IPS-18c (cell line): ENCODE measurements around the gene RNGTT.
"Not testable (repeated sequence)": the region's sequence is repeated elsewhere in the genome, so short reads cannot be mapped to it uniquely, and the experiment has no call there.

ENCODE experiments used
- H3K4me3 ChIP-seq: 2 replicates; pipeline ENCODE4 v1.7.0; 2013; ENCODE audit warnings: low read depth, mild to moderate bottlenecking, low read length, moderate library complexity; ENCODE audit not compliant: insufficient read depth
- H3K9me3 ChIP-seq: one replicate; pipeline ENCODE4 v1.6.1; 2013; ENCODE audit warnings: mild to moderate bottlenecking, low read length, moderate library complexity; ENCODE audit not compliant: control insufficient read depth, insufficient read depth

RNGTT gene

DNA sequence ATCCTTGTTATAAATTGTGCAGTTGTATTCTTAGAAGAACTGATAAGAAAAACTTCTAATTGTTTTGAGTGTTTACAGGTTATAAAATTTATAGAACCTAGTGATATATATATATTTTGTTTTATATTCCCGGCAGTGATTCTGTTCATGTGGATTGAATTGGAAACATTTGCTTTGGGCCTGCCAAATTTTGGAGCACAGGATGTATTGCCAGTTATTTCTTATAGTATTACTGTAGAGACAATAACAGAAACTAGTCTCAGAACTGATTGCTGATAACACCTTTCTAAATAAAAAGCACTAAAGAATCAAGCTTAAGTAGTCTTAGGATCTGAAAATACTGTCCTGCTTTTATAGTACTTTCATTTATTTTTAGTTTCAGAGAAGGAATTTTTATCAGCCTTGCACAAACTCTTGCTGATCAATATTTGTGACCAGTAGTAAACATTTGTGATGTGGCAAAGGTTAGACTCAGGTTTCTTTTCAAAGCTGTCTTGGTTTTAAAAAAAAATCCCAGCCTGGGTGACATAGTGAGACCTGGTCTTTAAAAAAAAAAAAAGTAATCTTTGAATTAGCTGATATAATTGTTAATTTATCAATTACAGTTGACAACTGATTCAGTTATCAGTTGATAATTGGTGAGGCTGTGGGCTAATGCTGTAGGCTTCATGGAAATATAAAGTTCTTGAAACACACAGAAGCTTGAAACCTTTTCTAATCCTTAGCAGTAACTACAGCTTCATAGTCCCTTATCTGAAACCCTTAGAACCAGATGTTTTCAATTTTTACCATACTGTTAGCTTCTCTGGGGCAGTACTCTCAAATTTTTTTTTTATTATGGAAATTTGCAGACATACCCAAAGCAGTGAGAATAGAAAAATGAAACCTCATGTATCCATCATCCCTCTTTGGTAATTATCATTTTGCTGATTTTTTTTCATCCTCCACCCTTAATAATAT, 42.4 kb downstream of the RNGTT start:
- H3K9me3 ChIP-seq, result no peaks in the 10 kb centered on the region
- H3K4me3 ChIP-seq, result no peak overlapping the region

DNA sequence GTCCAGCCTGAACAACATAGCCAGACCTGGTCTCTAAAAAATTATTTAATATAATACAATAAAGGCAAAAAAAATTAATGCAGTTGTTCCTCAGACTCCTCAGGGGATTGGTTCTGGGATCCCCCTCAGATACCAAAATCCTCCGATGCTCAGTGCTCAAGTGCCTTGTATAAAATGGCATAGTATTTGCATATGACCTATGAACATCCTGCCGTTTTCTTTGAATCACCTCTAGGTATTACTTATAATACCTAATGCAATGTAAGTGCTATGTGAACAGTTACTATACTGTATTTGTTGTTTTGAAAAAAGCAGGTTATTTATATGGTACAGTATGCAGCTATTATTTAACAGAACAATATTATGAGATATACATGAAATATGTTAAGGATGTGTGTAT, 43.3 kb downstream of the RNGTT start:
- Histone ChIP-seq H3K9me3 (no peaks in the 10 kb centered on the region), H3K4me3 (no peak overlapping the region)

DNA sequence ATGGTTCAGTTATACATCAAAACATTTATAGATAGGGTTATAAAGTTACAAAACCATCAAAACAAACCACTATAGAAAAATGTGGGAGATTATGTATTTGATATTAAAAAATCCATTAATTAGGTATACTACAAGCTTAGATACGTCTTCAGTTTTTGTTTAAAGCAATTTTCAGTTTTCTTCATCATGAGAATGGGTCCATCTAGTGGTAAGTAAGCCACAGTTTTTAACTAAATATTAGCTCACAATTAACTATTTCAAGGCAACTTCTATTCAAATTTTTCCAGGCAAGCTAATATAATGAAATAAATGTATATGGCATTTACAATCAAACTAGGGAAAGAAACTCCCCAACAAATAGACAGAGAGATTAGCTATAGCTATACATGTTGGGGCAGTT, 44.4 kb downstream of the RNGTT start:
- no peak overlapping the region for H3K4me3 ChIP-seq
- no peaks in the 10 kb centered on the region for H3K9me3 ChIP-seq

DNA sequence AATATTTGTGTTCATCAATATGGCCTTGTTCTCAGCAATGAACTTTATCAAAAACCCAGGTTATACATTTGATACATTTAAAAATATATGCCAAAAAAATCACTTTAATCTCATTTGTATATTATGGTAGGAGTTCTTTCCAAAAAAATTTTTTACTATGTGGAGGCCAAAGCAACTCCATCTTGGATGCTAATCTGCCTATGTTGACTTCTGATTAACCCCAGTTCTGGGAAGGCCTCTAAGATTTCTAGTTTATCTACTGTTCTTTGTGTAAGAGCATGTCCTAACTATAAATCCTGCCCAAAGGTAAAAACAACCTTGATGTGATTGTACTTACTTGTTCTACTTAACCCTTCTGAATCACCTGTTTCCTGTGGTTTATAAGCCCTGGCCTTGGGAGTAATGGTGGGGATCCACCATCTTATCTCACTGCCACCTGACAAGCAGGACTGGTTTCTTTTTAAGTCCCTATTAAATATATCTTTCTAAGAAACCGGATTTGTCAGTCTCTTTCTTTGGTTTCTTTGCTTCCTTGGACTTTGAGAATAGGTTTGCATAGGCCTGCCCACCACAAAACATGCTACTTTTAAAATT, 46.7 kb downstream of the RNGTT start:
- Histone ChIP-seq H3K4me3 (no peak overlapping the region), H3K9me3 (no peaks in the 10 kb centered on the region)

DNA sequence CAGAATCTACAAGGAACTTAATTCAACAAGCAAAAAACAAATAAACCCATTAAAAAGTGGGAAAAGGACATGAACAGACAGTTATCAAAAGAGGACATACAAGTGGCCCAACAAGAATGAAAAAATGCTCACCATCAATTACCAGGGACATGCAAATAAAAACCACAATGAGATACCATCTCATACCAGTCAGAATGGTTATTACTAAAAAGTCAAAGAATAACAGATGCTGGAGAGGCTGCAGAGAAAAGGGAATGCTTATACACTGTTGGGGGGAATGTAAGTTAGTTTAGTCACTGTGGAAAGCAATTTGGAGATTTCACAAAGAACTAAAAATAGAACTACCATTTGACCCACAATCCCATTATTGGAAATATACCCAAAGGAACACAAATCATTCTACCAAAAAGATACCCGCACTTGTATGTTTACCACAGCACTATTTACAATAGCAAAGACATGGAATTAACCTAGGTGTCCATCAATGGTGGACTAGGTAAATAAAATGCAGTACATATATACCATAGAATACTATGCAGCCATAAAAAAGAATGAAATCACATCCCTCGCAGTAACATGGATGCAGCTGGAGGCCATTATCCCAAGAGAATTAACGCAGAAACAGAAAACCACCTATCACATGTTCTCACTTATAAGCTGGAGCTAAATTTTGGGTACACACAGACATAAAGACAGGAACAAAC, 48.4 kb downstream of the RNGTT start:
- Histone ChIP-seq H3K9me3 (no peaks in the 10 kb centered on the region), H3K4me3 (no peak overlapping the region)

DNA sequence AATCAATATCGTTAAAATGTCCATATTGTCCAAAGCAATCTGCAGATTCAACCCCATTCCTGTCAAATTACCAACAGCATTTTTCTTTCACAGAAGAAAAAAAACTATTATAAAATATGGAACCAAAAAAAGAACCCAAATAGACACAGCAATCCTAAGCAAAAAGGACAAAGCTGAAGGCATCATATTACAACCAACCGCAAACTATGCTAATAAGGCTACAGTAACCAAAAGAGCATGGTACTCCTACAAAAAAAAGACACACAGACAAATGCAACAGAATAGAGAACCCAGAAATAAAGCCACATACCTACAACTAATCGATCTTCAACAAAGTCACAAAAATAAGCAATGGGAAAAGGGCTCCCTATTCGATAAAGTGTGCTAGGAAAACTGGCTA, 49.2 kb downstream of the RNGTT start:
- Histone ChIP-seq H3K9me3 (no peaks in the 10 kb centered on the region), H3K4me3 (no peak overlapping the region)

DNA sequence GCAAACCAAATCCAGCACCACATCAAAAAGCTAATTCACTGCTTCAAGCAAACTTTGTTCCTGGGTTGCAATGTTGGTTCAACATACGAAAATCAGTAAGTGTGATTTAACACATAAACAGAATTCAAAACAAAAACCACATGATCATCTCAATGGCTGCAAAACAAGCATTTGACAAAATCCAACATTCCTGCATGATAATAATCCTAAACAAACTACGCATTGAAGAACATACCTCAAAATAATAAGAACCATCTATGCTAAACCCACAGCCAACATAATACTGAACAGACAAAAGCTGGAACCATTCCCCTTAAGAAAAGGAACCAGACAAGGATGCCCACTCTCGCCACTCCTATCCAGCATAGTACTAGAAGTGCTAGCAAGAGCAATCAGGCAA, 49.9 kb downstream of the RNGTT start:
- no peak overlapping the region for H3K4me3 ChIP-seq

DNA sequence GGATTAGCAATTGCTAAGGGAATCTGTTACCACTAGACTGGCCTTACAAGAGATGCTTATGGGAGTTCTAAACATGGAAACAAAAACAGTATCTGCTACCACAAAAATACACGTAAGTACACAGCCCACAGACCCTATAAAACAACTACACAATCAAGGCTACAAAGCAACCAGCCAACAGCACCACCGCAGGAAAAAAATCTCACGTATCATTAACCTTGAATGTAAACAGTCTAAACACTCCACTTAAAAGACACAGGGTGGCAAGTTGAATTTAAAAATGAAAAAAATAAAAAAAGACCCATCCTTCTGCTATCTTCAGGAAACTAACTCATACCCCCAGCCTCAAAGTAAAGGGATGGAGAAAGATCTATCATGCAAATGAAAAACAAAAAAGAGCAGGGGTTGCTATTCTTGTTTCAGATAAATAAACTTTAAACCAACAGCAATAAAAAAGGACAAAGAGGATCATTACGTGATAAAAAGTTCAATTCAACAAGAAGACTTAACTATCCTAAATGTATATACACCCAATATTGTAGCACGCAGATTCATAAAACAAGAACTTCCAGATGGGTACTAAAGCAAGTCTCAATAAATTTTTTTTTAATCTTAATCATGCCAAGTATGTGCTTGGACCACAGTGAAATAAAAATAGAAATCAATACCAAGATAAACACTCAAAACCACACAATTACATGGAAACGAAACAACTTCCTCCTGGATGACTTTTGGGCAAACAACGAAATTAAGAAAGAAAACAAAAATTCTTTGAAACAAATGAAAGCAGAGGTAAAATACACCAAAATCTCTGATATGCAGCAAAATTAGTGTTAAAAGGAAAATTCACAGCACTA, 52.3 kb downstream of the RNGTT start:
- no peak overlapping the region for H3K4me3 ChIP-seq
- no peaks in the 10 kb centered on the region for H3K9me3 ChIP-seq

More for the DNA sequence above, 49.9 kb downstream of the RNGTT start:
- no peaks in the 10 kb centered on the region for H3K9me3 ChIP-seq

DNA sequence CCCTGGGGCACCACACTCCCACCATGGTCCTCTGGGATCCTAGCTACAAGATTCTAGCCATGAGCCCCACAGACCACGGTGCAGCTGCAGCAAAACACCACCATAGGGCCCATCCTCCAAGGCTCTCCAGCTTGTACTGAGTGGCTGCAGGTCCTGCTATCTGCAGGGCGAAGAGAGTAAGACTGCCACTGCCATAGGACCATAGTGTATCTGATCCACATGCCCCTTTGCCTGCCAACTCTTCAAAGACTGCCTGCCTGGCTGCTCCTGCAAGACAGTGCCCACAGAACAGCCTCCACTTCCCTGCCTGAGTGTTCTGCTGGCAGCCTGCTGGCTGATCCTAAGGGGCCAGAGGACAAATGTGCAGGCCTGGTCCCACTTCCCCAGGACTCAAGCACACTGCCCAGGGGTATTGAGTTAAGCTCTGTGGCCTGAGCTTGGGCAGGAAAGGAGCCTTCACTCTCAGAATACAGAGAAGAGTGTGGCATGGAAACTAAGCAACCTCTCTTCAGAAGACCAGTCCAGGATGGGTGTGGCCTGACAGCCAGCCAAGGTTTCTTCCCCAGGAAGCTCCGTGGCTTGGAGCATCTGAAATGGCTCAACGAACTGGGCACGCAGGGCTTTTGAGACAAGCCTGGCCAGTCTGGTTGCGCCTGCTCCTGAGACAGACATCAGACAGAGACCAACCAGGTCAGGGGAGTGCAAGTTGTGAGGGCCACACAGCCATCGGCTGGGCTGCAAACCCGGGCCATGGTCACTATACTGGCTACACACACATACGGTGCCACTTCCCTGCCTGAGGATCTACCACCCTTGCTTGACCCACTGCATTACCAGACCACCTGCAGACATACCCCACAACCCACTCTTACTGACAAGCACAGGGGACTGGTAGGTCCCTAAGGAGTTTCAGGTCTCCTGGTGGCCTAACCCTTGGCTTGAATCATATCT, 54.5 kb downstream of the RNGTT start:
- H3K4me3 ChIP-seq, result no peak overlapping the region
- H3K9me3 ChIP-seq, result no peaks in the 10 kb centered on the region

DNA sequence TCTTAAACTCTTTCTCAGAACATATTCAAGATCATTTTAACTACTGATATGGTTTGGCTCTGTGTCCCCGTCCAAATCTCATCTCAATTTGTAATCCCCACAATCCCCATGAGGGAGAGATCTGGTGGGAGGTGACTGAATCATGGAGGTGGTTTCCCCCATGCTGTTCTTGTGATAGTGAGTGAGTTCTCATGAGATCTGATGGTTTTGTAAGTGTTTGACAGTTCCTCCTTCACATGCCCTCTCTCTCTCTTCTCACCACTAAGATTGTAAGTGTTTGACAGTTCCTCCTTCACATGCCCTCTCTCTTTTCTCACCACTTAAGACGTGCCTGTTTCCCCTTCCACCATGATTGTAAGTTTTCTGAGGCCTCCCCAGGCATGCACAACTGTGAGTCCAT, 56.3 kb downstream of the RNGTT start:
- H3K9me3 ChIP-seq, H3K4me3 ChIP-seq: not testable (repeated sequence)

DNA sequence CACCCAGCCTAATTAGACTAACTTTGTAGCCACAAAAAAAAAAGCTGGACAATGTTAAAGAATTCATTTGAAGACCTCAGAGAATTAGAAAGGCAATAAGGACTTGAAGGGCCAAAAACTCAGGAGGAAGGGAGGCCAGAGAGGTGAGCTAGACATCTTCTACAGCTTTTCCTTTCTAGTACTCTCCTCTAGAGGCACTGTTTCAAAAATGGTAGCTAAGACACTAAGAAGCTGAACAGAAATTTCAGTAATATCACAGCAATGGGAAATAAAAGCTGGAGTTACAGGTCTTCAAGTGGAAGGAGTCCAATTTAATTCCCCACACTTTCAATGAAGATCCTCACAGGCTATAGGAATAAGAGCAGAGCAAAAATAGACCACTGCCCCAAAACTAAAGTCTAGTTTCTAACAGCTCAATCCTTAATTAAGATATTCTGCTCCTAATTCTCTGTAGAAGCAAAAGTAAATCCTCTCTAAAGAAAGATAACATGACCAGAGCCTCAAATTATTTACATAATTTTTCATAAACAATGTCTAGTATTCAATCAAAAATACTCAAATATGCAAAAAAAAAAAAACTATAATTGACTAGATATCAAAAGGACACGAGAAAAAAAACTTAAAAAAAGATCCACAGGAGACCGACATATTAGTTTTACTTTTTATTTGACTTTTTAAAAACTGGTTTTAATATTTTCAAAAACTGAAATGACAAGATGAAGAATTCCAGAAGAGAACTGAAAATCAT, 63.7 kb downstream of the RNGTT start:
- Histone ChIP-seq H3K9me3 (no peaks in the 10 kb centered on the region), H3K4me3 (no peak overlapping the region)

DNA sequence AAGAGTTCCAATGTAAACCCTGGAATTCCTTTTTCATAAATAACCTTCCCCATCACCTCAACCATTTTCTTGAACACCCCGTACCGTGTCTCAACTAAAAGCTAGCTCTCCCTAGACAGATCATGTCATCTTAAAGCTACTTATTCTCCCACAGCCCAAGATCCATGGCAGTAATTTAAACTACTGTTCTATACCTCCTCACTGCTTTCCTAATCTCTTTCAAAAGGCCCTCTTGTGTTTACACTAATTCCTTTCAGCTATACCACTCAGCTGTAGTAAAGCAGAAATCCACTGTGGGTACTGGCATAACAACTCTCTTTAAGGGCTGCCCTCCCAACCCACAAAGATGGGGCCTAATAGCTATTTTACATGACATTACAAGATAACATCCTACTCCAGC, 67.5 kb downstream of the RNGTT start:
- Histone ChIP-seq H3K9me3 (no peaks in the 10 kb centered on the region), H3K4me3 (no peak overlapping the region)

DNA sequence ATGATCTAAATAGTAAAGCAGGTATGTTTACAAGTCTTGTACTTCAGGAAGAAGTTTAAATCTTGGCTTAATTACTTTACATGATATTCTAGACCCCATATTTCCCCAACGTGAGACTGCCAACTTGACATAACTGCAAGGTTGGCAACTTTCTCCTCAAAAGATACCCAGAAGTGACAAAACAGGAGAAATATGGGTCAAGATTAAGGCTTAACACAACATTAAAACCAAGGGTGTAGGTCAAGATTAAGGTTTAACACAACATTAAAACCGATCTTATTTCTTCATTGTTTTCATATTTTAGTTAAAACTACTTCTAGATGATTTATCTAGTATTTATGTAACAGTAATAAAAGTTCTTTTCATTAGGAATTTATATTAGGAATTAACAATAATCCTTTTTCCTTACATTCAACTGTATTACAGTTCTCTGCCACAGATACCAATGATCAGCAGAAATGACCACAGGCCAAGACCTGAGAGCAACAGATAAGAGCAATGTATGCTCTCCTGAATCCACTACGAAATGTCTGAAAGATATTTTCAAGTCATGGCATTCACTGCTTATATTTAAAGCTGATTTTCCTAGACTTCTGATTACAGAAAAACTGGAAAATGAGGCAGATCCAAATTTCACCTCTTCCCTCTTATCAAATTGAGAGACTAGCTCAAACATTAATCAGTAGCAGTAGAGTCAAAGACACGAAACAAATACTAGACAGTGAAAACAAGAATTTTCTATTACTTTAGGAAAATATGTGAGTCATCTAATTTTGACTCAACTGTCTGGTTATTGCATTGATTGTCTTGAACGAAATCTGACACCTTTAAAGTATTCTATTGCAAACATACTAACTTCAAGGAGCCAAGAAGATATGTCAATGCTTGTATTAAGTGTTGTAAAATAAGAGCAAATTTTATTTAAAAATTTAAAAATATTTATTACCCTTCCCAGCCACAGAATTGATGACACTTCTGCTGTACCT, 72.3 kb downstream of the RNGTT start:
- Histone ChIP-seq H3K4me3 (no peak overlapping the region), H3K9me3 (no peaks in the 10 kb centered on the region)

DNA sequence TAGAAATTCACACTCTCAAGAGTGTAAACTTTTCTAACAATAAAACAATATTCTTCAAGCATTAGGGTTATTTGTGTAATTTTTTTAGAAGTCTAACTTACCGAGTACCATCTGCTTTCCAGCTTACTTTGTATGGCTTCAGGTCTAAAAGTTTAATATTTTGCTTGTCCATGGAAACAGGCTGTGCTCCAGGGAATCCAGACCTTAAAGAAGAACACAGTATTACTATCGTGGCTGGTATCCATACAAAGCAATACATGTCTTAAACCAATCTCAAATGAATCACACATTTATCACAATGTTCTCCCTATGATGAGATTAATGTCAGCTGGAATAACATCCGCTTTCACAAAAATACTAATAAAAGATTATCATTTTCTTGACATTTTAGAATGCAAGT, 73.0 kb downstream of the RNGTT start:
- H3K9me3 ChIP-seq, result no peaks in the 10 kb centered on the region
- no peak overlapping the region for H3K4me3 ChIP-seq

DNA sequence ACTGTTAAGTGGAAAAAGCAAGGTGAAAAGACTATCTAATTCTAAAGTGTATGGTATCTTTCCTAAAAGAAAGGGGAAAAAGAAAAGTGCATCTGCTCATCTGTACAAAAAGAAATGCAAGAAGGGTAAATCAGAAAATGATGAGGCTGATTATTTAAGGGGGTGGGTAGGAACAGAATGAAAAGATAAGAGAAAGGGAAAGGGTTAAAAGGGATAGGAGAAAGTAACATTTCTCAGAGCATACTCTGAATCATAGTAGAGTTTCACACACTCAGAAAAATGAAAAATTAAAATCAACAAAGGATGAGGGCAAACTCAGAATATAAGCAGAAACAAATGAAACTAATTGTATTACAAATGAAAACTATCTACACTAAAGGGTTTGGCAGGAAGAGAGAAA, 79.1 kb downstream of the RNGTT start:
- Histone ChIP-seq H3K9me3 (no peaks in the 10 kb centered on the region), H3K4me3 (no peak overlapping the region)
